Midbrain (tissue), 1 donor: ENCODE results near the gene LAMB4.

Experiments
- DNase-seq: peaks from one replicate; lab custom pipeline; 2025; lab: John Stamatoyannopoulos, UW

LAMB4 gene, protein sequence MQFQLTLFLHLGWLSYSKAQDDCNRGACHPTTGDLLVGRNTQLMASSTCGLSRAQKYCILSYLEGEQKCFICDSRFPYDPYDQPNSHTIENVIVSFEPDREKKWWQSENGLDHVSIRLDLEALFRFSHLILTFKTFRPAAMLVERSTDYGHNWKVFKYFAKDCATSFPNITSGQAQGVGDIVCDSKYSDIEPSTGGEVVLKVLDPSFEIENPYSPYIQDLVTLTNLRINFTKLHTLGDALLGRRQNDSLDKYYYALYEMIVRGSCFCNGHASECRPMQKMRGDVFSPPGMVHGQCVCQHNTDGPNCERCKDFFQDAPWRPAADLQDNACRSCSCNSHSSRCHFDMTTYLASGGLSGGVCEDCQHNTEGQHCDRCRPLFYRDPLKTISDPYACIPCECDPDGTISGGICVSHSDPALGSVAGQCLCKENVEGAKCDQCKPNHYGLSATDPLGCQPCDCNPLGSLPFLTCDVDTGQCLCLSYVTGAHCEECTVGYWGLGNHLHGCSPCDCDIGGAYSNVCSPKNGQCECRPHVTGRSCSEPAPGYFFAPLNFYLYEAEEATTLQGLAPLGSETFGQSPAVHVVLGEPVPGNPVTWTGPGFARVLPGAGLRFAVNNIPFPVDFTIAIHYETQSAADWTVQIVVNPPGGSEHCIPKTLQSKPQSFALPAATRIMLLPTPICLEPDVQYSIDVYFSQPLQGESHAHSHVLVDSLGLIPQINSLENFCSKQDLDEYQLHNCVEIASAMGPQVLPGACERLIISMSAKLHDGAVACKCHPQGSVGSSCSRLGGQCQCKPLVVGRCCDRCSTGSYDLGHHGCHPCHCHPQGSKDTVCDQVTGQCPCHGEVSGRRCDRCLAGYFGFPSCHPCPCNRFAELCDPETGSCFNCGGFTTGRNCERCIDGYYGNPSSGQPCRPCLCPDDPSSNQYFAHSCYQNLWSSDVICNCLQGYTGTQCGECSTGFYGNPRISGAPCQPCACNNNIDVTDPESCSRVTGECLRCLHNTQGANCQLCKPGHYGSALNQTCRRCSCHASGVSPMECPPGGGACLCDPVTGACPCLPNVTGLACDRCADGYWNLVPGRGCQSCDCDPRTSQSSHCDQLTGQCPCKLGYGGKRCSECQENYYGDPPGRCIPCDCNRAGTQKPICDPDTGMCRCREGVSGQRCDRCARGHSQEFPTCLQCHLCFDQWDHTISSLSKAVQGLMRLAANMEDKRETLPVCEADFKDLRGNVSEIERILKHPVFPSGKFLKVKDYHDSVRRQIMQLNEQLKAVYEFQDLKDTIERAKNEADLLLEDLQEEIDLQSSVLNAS (N-terminal part only)

DNA sequence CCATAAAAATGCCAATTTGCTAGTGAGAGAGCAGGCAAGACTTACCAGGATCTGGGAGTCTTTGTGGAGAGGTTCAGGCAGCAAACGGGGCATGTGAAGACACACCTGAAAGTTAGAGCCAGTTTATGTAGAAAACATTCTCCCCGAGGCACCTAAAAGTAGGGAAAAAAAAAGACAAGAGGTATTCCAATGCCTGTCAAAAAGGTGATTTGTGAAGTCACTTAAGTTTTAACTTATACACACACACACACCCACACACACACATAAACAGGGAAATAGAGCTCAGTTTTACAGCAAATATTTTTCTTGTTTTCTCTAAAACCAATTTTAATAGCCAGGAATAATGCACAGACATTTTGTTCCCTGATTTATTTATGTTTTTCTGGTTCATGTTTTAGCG, at the start of gene LAMB4:
Gene LAMB4 (minus strand): TSS at position 101 of the 400 bp plus-strand sequence. CDS start 7,197 bp downstream, outside the sequence.
- no peak for DNase-seq

DNA sequence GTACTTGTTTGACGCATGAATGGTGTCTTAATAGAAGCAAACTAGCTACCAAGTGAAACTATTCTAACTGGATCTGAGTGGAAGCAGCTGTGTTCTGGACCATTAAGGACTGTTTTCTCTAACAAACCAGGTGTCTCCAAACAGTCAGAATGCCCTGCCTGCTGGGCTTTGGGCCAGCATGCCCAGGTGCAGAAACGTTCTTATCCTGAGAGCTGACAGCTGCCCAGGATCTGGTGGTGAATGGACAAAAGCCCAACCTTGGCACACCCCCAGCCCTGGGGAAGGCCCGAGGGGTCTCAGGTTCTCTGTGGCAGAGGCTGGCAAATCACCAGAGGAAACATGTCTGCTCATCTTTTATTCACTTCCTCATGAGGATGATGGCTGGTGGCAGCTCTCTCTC, 48.2 kb upstream of the LAMB4 start:
- no peak for DNase-seq

DNA sequence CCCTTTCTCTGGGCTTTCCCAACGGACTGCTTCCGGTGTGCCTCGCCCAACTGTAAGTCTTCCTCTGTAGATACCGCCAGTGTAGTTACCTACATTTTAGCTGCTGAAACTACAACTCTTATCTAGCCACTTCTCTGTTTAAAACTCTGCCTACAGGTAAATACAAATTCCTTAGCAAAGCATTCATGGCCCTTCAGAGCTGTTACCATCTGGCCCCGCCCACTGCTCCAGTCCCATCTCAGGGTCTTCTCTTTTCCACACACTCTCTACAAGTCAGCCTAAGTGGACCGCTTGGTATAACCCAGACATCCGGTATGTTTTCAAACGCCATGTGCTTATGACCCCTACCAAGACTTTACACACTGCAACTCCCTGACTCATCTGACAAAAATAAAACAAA, 41.0 kb upstream of the LAMB4 start:
- no peak for DNase-seq

DNA sequence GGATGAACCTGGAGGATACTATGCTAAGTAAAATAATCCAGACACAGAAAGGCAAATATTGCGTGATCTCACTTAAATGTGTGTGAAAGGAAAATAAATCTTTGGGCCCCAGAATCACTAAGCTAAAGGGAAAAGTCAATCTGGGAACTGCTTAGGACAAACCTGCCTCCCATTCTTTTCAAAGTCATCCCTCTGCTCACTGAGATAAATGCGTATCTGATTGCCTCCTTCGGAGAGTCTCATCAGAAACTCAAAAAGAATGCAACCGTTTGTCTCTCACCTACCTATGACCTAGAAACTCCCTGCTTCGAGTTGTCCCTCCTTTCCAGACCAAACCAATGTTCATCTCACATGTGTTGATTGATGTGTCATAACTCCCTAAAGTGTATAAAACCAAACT, 40.1 kb upstream of the LAMB4 start:
- no peak for DNase-seq

DNA sequence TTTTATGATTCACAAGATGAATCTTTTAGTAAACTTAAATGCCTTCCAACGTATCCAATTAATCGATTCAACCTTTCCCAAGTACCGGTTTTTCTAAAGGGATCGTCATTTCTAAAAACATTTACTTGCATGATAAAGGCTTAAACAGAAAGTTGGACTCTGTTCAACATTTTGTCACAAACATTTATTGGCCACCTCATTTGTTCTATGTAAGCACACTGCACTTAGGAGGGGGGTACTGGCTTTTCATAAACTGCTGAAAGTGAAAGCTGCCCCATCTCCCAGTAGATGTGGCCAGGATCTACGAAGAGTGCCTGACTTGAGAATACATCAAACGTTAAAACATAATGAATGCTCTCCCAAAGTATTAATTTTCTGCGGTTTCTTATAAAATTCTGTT, 37.3 kb upstream of the LAMB4 start:
- DNase-seq: no peak

DNA sequence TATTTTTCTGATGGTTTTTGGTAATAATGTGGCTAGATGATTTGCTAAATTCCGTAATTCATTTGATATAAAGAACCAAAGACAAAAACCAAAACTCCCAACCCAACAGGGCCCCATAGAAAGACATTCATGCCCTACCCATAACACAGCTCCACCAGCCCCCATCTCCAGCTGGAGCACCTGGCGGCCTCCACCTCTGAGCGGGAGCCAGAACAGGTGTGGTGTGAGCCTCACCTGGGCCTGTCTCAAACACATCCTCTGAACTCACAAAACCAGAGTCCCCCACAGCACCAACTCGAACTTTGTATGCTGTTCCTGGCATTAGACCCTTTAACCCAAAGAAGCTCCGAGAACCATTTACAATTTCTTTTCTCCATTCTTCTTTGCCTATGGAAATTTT, 36.5 kb upstream of the LAMB4 start:
- DNase-seq: no peak

DNA sequence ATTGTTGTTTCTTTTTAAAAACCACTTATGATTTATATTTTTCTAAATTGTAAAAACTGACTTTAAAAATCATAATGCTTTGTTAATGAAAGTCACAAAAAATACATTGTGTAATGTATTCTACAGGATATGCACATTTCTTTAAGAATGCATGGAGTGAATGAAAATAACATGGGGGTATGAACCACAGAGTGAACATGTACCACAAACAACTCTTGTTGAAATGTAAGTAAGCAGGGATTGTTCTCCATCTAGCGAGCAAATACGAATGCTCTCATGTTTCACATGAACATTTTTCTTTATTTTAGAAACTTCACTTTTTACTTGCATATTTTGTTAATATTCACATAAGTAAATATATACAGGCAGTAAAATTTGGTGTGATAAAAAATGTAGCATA, 35.6 kb upstream of the LAMB4 start:
- DNase-seq: no peak

DNA sequence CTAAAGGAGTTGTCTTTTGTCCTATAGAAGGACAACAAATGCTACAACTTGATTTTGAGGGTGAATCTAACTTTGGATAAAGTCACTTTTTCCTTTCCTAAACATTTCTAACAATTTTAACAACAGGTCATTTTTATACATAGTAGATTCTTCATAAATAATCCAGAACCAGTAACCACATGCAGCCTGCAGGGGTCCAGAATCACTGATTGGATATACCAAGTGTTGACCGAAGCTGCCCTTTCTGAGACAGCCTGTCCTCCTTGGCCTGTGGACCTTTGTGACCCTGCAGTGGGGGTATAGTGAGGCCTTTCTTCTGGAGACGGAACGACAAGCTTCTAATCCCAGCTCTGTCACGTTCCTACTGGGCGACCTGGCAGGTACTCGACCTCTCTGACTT, 34.8 kb upstream of the LAMB4 start:
- DNase-seq: no peak

DNA sequence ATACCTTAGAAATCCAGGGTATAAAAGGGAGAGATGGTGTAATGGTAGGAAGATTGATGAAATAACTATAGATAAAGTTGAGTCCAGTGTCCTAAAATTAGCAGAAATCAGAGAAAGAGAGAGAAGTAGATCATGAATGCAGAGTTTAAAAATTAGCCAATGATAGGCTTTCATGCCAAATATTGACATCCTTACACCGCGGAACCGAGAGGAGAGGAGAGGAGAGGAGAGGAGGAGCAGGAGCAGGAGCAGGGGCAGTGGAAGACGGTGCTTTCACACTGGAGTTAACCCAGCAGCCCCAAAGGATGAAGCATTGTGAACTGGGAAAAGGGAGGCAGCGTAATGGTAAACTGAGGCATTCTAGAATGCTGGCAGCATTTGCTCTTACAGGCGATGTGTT, 34.2 kb upstream of the LAMB4 start:
- no peak for DNase-seq

DNA sequence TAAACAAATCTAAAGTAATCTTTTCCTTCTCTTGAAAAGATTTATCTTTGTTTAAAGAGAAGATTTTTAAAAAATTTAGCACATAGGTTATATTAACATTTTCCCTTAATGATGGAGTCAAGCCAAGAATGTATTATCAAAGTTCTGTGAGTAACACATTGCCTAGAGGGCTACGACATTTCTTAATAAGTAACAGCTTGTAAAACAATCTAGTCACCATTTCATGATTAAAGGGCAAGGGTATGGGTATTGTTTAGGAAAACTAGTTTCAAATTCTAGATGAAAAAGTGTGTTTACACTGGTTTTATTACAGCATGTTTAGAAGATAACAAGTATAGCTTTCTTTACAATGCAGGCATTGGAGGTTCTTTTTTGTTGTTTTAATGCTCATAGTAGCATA, 28.6 kb upstream of the LAMB4 start:
- DNase-seq: no peak

DNA sequence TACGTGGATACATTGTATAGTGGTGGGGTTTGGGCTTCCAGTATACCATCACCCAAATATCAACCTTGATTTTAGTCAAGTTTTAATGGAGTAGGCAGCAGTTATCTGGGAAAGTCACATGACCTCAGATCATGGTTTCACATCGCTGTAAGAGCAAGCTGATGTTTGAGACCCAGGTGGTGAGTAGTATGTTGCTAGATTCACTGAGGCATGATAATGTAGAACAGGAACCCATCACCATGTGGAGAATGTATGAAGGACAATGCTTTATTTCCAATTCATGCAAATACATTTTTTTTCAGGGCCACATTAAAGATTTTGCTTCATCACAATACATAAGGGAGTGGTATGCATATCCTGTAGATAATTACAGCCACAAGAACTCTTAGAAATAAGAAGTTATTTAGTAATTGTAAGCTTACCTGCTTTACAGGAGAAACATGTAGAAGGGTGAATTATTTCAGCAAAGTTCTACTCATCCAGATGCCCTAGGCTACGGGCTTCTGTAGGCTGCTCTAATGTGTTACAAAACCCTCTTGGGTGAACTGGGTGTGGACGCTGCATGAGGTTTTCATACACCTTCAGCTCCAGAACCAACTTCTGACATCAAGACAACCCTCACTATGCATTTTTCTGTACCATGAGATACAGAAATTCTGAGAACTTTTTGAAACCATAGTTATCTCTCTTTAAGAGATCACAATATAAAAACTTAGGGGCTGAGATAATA, 27.6 kb upstream of the LAMB4 start:
- no peak for DNase-seq

DNA sequence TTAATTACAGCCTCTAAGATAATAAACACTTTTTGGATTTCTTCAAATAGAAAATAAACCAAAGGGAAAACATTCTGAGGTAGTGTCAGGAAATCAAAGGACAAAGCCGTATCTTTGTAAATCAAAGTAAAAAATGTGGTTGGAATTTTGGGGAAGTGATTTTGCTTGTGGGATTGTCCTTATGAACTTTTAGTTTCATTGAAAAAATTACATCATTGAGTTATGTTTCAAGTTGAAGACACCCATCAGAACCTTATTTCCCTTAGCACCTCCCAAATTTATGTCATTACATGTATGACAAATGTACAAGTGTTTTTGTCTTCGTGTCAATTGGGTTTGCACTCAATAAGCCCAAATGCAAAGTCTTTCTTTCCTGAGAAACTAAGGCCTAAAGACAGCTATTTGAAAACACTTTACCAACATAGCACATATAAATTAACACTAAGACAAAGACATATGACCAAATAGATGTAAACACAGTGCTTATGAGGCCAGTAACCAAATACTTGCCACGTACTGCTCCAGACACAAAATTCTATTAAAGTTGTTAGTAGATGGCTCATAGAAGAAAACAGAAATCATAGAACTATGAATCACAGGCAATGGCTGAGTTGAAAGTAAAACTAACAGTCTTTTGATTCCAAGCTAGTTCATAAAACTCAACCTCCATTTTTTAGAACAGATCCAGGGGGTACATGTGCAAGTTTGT, 26.9 kb upstream of the LAMB4 start:
- DNase-seq: no peak

DNA sequence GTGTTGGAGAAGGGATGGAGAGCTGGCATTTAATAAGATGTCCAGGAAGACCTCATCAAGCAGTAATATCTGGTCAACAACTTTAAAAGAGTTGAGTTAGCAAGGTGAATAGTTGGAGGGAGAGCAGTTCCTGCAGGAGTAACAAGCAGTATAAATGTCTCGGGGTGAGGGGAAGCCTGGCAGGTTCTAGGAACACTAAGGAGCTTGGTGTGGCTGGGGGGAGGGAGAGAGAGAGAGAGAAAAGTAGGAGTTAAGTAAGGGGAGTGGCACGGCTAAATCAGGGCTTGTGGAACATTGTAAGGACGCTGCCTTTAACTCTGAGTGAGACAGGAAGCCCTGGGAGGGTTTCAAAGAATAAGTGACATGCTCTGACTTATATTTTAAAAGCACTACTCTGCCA, 22.0 kb upstream of the LAMB4 start:
- DNase-seq: no peak

DNA sequence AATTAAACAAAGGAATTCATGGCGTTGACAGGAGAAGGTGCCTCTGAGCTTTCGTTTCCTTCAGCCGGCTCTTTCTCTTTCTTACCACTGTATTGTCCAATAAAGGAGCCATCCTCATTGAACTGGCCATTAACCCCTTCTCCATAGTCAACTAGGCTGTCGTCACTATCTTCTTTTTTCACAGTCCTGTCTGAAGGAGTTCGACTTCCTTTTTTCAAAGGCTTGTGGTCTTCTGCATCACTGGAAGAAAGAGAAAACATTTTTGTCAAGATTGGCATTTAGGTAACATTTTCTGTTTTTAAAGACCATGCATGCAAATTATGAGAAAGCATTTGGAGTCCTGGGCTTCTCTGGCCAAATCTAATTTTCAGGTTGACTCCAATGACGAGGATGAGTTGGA, 19.7 kb upstream of the LAMB4 start:
- DNase-seq: no peak

DNA sequence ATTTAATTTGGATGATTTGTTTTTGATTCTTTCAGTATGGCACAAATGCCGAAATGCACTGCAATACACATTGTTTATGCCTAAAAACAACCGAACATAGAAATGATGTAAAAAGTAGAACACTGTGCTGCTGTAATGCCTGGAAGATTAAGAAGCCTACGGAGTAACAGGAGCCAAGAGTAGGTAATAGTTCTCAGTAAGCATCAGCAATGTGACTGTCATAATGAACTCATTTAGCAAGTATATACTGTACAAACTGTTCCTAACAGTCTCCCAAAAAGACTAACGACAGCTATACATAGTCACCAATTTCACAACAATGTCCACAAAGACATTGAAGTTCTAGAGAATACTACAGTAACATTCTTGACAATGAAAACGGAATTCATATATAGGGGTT, 19.0 kb upstream of the LAMB4 start:
- DNase-seq: no peak

DNA sequence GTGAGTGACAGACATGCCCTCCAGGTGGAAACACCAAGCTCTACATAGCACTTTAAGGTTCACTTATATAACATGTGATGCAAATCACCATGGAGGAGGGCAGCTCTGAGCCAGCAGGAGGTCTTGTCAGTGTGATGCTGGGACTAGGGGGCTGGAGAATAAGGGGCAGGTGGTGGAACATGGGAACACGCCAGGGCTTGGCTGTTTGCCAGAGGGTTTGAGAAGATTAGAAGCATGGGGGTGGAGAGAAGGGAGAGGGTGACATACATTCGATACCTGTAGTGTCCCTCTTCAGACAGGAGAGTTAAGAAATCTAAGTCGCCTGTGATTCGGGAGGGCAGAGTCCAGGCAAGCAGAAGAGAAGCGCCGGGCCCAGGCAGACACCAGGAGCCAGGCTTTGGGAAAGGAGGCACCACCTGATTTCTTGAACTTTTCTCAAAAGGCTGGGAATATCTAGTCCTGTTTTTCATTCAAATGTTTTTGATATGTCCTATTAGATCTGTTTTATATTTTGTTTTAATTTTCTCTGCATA, 16.9 kb upstream of the LAMB4 start:
- no peak for DNase-seq

DNA sequence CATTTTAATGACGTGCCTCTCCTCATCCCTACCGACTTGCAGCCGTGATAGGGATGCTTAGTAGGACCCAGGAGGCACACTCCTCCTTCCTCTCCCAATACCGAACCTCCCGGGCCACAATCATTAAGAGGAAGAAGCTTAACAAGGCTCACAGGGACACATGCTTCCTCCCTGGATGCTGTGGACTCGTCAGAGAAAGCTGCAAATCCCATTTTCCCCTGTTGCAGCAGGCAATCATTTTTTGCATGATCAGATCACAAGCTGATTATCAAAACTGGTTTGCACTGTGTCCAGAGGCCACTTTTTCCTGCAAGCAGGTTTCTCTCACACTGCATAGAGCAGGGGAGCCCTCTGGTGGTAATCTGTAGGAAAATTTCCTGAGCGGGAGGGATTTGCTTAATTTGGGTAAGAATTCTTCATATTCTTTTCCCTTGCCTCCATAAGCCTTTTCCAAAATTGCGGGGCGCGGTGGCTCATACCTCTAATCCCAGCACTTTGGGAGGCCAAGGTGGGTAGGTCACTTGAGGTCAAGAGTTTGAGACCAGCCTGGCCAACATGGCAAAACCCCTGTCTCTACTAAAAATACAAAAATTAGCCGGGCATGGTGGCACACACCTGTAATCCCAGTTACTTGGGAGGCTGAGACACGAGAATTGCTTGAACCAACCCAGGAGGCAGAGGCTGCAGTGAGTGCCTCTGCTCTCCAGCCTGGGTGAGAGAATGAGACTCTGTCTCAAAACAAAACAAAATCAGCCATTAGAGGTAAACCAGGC, 16.1 kb upstream of the LAMB4 start:
- peak; percentile 80 for DNase-seq

DNA sequence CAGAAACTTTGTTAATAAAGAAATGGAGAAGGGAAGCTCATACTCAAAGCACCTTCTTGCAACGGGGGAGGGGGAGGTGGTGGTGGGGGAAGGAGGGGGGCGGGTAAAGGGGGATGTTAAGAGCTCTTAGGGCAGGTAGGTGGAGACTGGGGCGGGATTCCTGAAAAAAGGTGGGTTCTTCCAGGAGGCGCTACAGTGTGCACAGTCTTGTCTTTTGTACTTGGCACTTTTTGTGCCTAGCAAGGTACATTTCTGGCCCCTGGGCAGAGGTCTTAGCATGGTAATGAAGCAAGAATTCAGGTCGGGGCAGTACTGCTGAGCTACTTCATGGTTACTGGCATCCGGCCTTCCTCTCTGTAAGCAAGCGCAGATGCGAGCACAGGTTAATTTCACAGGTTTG, 15.2 kb upstream of the LAMB4 start:
- no peak for DNase-seq

DNA sequence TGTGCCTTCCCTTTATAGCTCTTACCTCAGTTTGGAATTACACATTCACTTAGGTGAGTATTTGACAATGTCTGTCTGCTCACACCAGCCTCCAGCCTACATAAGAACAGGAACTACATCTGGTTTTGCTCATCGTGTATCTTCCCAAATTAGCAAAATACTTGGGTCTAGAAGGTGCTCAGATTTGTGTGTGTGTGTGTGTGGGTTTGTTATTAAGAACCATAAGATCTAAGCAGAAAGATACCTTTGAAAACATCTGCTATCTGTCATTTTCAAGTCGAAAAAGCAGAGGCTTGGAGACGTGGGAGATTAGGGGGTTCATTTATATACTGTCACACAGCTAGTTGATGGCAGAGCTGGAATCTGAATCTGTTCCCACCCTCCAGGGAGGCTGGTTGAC, 14.8 kb upstream of the LAMB4 start:
- DNase-seq: no peak
